SK-N-SH (cell line): ENCODE measurements around the gene RCCD1. TPM values are rescaled to one million over a fixed set of nuclear protein-coding genes. Genes with fewer than 3 reads are reported as not detected.

ENCODE experiments used
- CTCF ChIA-PET: fragments of 300-600, 350-600 bp; formaldehyde crosslinking; extraction: SDS; loops from one replicate; lab custom pipeline; 2021; lab: Yijun Ruan, JAX
- POLR2A ChIA-PET: fragments of 350-600 bp; sonication (Branson Sonifier 250); formaldehyde crosslinking; extraction: SDS; loops from one replicate; lab custom pipeline; 2020; ENCODE audit warnings: antibody characterized with exemption, inconsistent platforms; lab: Yijun Ruan, JAX
- DNase-seq: peaks from one replicate; pipeline ENCODE4 v3.0.0; 2012
- H2AFZ ChIP-seq: fragments of 200-600 bp; sonication (generic); 2 replicates; pipeline ENCODE4 v1.8.1; 2016; ENCODE audit warnings: antibody characterized with exemption, mild to moderate bottlenecking, low read depth
- H3F3A ChIP-seq: fragments of 200-600 bp; sonication (generic); replicated peaks from 2 replicates; pipeline ENCODE3; 2016; ENCODE audit warnings: antibody characterized with exemption, mild to moderate bottlenecking; ENCODE audit not compliant: insufficient read depth
- H3K27ac ChIP-seq, 2 experiments: fragments of 200-500 bp in 1 of 2; fragments of 200-600 bp in 1 of 2; sonication (Bioruptor generic) in 1 of 2; sonication (generic), shearing (Covaris generic) in 1 of 2; 2 replicates each; pipeline versions ENCODE4 v1.5.1 to v1.6.1; 2014 to 2016; ENCODE audit warnings: low read depth in 2 of 2, inconsistent platforms in 1 of 2, low read length in 1 of 2, mild to moderate bottlenecking in 1 of 2, mixed read lengths in 1 of 2
- H3K27me3 ChIP-seq: fragments of 200-600 bp; sonication (generic), shearing (Covaris generic); 2 replicates; pipeline ENCODE4 v1.6.1; 2016; ENCODE audit warnings: mixed run types; ENCODE audit not compliant: insufficient read depth
- H3K36me3 ChIP-seq, 2 experiments: fragments of 200-500 bp in 1 of 2; fragments of 200-600 bp in 1 of 2; sonication (Bioruptor generic) in 1 of 2; sonication (generic) in 1 of 2; replicated peaks in 1 of 2; 2 replicates each; pipeline versions ENCODE3 to v1.5.1; 2014 to 2016; ENCODE audit warnings: low read length in 1 of 2, mild to moderate bottlenecking in 1 of 2; ENCODE audit not compliant: insufficient read depth in 2 of 2, control insufficient read depth in 1 of 2
- H3K4me1 ChIP-seq, 2 experiments: fragments of 200-500 bp in 1 of 2; fragments of 200-600 bp in 1 of 2; sonication (Bioruptor generic) in 1 of 2; sonication (generic), shearing (Covaris generic) in 1 of 2; 2 replicates each; pipeline versions ENCODE4 v1.5.1 to v1.6.1; 2014 to 2016; ENCODE audit warnings: low read depth in 1 of 2, low read length in 1 of 2, mixed run types in 1 of 2; ENCODE audit not compliant: insufficient read depth in 2 of 2, control insufficient read depth in 1 of 2
- H3K4me2 ChIP-seq: fragments of 200-600 bp; sonication (generic), shearing (Covaris generic); 2 replicates; pipeline ENCODE4 v1.6.1; 2017; ENCODE audit warnings: mixed run types
- H3K4me3 ChIP-seq, 2 experiments: fragments of 200-500 bp in 1 of 2; fragments of 200-600 bp in 1 of 2; sonication (Bioruptor generic) in 1 of 2; sonication (generic), shearing (Covaris generic) in 1 of 2; 2 replicates each; pipeline versions ENCODE4 v1.5.1 to v1.8.1; 2014 to 2016; ENCODE audit warnings: low read depth in 2 of 2, inconsistent platforms in 1 of 2, low read length in 1 of 2, mild to moderate bottlenecking in 1 of 2, mixed read lengths in 1 of 2, moderate library complexity in 1 of 2
- H3K79me2 ChIP-seq: fragments of 200-600 bp; sonication (generic); 2 replicates; pipeline ENCODE4 v1.8.1; 2017; ENCODE audit warnings: mild to moderate bottlenecking; ENCODE audit not compliant: insufficient read depth
- H3K9ac ChIP-seq: fragments of 200-600 bp; sonication (generic); 2 replicates; pipeline ENCODE4 v1.6.1; 2017; ENCODE audit warnings: mixed run types
- H3K9me2 ChIP-seq: fragments of 200-600 bp; sonication (generic); 2 replicates; pipeline ENCODE4 v1.6.1; 2017; ENCODE audit warnings: mixed run types
- H3K9me3 ChIP-seq: fragments of 200-600 bp; sonication (generic); 2 replicates; pipeline ENCODE4 v1.6.1; 2017; ENCODE audit warnings: mixed run types, mild to moderate bottlenecking, moderate library complexity
- H4K20me1 ChIP-seq: fragments of 200-600 bp; sonication (generic); 2 replicates; pipeline ENCODE4 v1.6.1; 2017; ENCODE audit warnings: mild to moderate bottlenecking, mixed run types; ENCODE audit not compliant: insufficient read depth
- CHD2 ChIP-seq: fragments of 150-350 bp; IDR thresholded peaks from 2 replicates; pipeline ENCODE4 v1.6.1; 2018; ENCODE audit warnings: low read length; ENCODE audit not compliant: partially characterized antibody
- EP300 ChIP-seq, 2 experiments: IDR thresholded peaks; 2 replicates each; pipeline versions ENCODE4 v1.4.0 to v1.6.1; 2012; ENCODE audit warnings: borderline replicate concordance in 1 of 2, low read depth in 1 of 2, low read length in 1 of 2
- GATA2 ChIP-seq: sonication (generic); formaldehyde crosslinking; IDR thresholded peaks from 2 replicates; pipeline ENCODE4 v1.5.0; 2020; ENCODE audit warnings: mild to moderate bottlenecking, missing genetic modification reagents
- IRF3 ChIP-seq: fragments of 150-350 bp; IDR thresholded peaks from 2 replicates; pipeline ENCODE4 v1.6.1; 2016; ENCODE audit warnings: mild to moderate bottlenecking, low read depth, low read length
- MXI1 ChIP-seq: IDR thresholded peaks from 2 replicates; pipeline ENCODE4 v1.6.1; 2012; ENCODE audit warnings: mild to moderate bottlenecking, low read depth, low read length, improper control_type of control experiment
- NFIC ChIP-seq: IDR thresholded peaks from 2 replicates; pipeline ENCODE4 v1.4.0; 2012; ENCODE audit warnings: borderline replicate concordance
- SMC3 ChIP-seq: IDR thresholded peaks from 2 replicates; pipeline ENCODE4 v1.6.1; 2012; ENCODE audit warnings: low read depth, low read length, improper control_type of control experiment
- YY1 ChIP-seq: IDR thresholded peaks from 2 replicates; pipeline ENCODE4 v1.4.0; 2012; ENCODE audit warnings: low read depth, mild to moderate bottlenecking
- WGBS: methylation state at CpG from one replicate; pipeline ENCODE4 v1.1.6; 2017; ENCODE audit warnings: low lambda C conversion rate; 5-methylcytosine and 5-hydroxymethylcytosine counted together
- polyA plus RNA-seq, 3 experiments: library from polyadenylated mRNA; depleted of rRNA; stranded (reverse); fragments of >200 nt; gene quantifications; 2 replicates each; pipeline ENCODE4 v1.2.3, GENCODE V29; 2012
- TF ChIP-seq, protein P1 (sequence below): IDR thresholded peaks from 2 replicates; pipeline ENCODE4 v1.4.0; 2012; ENCODE audit warnings: low read depth, borderline replicate concordance
- TF ChIP-seq, protein P2 (sequence below): fragments of 150-350 bp; IDR thresholded peaks from 2 replicates; pipeline ENCODE4 v1.6.1; 2017; ENCODE audit warnings: antibody characterized with exemption, low read length, low read depth, borderline replicate concordance

Gene RCCD1
- polyA plus RNA-seq, 1 of the 3 experiments (the other 2 are of a cell fraction): 21.2 TPM

- peak; percentile 83 for TF ChIP-seq SMC3
- TF ChIP-seq YY1: peak; percentile 74
- TF ChIP-seq CHD2: no peak
- TF ChIP-seq, protein P1, sequence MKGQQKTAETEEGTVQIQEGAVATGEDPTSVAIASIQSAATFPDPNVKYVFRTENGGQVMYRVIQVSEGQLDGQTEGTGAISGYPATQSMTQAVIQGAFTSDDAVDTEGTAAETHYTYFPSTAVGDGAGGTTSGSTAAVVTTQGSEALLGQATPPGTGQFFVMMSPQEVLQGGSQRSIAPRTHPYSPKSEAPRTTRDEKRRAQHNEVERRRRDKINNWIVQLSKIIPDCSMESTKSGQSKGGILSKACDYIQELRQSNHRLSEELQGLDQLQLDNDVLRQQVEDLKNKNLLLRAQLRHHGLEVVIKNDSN: no peak
- TF ChIP-seq NFIC: no peak
- TF ChIP-seq, protein P2, sequence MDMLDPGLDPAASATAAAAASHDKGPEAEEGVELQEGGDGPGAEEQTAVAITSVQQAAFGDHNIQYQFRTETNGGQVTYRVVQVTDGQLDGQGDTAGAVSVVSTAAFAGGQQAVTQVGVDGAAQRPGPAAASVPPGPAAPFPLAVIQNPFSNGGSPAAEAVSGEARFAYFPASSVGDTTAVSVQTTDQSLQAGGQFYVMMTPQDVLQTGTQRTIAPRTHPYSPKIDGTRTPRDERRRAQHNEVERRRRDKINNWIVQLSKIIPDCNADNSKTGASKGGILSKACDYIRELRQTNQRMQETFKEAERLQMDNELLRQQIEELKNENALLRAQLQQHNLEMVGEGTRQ: no peak
- no peak for TF ChIP-seq EP300 (IDR thresholded peaks at IDR 0.05; ENCODE audit: borderline replicate concordance in 1 of 2, low read depth in 1 of 2, low read length in 1 of 2)
- no peak for TF ChIP-seq IRF3
Observed at GRCh38 chr15:90956274-90957030, 1.8 kb downstream of the RCCD1 start (continued).

DNA sequence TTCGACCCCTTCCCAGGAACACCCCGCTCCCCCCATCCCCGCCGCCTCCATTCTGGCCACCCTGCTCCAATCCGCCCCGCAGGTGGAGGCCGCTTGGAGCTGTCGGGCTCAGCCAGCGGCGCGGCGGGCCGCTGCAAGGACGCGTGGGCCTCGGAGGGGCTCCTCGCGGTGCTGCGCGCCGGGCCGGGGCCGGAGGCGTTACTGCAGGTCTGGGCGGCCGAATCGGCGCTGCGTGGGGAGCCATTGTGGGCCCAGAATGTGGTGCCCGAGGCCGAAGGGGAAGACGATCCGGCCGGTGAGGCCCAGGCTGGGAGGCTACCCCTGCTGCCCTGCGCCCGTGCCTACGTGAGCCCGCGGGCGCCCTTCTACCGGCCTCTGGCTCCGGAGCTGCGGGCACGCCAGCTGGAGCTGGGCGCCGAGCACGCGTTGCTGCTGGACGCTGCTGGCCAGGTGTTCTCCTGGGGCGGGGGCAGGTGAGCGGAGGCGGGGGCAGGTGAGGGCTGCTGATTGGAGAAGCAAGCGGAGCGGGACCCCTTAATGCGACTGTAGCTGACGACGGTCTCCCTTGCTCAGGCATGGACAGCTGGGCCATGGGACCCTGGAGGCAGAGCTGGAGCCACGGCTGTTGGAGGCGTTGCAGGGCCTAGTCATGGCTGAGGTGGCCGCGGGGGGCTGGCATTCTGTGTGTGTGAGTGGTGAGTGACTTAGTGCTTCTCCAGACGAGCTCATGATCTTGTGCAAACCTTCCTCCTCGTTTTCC lies 2.5 kb downstream of the RCCD1 start:
- H3K4me2 ChIP-seq: peak overlapping the region; percentile 86
- ChIA-PET CTCF (interaction anchor here (0.6 to 10.8 kb wide), 55 partner anchors 10 to 1155 kb away, joined by 3 to 186 read pairs (median 5); partner anchors contain the start of genes HDDC3, MAN2A2, PRC1 and UNC45A), POLR2A (interaction anchor here (0.8 to 2.5 kb wide), 11 partner anchors 11 to 280 kb away, joined by 3 to 12 read pairs (median 4); partner anchors contain the start of genes HDDC3, PRC1, UNC45A and VPS33B)
- peak overlapping the region; percentile 74; the same call in 1 of the 2 replicates for H2AFZ ChIP-seq
- peak overlapping the region; percentile 94 for H3K9ac ChIP-seq
- TF ChIP-seq MXI1 (peak; percentile 9; the same call in 1 of the 2 replicates), GATA2 (CRISPR knock-in tag) (no peak)
- peaks cover 8% of the 10 kb centered on the region for H3F3A ChIP-seq
- peak overlapping the region in 1 of 2 experiments; percentile 48; a peak in 2 of 4 replicates for H3K27ac ChIP-seq
- peak overlapping the region; percentile 76 to 81 for H3K4me3 ChIP-seq
- WGBS: 42% methylated on average over 40 of the region's 63 CpGs
- no peaks in the 10 kb centered on the region for H3K9me2 ChIP-seq
- H3K4me1 ChIP-seq: peaks cover 0 to 23% of the 10 kb centered on the region in 2 experiments; a peak in 1 of 4 replicates
- H3K79me2 ChIP-seq: peaks cover 30% of the 10 kb centered on the region
- H3K27me3 ChIP-seq: no peaks in the 10 kb centered on the region
- no peaks in the 10 kb centered on the region for H4K20me1 ChIP-seq
- peak; percentile 77 for DNase-seq
- no peaks in the 10 kb centered on the region for H3K9me3 ChIP-seq
- H3K36me3 ChIP-seq: peaks cover under 1 to 35% of the 10 kb centered on the region in 2 experiments
